Stimulated activated CD4-positive, alpha-beta T cell treated with anti-CD3 and anti-CD28 coated beads, Interleukin-15, amount 100 ng/mL, for 24 hours (primary cell): ENCODE data around the gene GLT1D1.

Experiments used
- DNase-seq: peaks from one replicate; pipeline ENCODE4 v3.0.0-alpha.2; 2020

The GLT1D1 gene

DNA sequence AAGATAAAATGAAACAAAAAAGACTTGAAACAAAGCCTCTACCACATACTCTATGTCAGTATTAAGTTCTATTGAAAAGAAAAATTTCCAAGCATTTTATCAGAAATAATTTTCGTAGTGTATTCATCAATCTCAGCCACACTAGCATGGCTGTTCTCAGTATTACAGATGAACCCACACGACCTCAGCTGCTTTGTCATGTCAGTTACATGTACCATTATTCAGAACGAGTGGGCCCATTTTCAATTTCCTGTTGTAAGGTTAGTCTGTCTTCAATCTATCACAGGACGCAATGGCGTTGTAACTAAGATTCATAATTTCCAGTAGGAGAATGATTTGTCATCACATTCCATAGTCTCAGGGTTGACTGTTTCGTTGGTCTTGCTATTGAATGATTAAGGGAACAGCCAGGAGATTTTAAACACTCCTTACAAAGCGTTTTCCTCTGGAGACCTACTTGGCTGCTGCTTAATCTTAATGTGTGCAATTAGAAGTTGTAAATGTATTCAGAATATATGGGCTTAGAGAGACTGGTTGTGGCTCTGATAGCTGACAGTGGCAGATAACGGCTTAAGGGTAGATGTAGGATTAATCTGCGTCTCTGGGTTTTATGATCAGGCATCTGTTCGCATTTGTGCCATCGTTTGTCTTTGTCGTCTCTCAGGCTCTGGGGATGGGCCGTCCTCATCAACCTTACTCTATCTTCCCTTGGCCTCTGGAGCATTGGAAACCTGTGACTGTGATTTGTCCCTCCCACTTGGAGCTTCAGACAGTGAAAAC, 65.4 kb downstream of the GLT1D1 start:
- DNase-seq: peak; percentile 18

DNA sequence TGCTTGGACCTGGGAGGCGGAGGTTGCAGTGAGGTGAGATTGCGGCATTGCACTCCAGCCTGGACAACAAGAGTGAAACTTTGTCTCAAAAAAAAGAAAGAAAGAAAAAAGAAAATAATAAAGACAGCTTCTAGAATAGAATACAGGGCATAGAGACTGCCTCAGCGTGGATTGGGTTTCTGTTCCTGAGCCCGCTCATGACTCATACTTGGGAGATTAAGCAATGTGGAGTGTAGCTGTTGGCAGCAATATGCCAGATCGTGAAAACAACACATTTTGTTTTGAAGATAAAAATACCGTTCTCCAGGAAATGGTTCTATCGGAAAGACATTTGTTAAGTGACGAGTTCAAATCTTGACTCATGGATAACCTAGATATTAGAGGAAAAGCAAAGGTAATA, 67.2 kb downstream of the GLT1D1 start:
- no peak for DNase-seq

DNA sequence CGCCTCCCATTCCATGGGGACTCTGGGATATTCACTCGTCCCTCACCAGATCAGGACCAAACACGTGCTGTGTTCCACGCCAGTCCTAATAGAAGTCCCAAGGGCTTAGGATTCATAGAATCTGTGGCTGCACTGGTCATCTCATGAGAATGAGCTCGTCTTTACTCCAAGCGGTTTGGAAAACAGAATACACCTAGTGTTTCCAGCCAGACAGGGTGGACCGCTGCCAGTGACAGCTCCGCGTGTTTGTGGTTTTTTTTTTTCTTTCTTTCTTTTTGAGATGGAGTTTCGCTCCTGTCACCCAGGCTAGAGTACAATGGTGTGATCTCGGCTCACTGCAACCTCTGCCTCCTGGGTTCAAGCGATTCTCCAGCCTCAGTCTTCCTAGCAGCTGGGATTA, 75.1 kb downstream of the GLT1D1 start:
- no peak for DNase-seq

GRCh38 chr12:128929057-128929456, 75.8 kb downstream of the GLT1D1 start:
- DNase-seq: no peak

DNA sequence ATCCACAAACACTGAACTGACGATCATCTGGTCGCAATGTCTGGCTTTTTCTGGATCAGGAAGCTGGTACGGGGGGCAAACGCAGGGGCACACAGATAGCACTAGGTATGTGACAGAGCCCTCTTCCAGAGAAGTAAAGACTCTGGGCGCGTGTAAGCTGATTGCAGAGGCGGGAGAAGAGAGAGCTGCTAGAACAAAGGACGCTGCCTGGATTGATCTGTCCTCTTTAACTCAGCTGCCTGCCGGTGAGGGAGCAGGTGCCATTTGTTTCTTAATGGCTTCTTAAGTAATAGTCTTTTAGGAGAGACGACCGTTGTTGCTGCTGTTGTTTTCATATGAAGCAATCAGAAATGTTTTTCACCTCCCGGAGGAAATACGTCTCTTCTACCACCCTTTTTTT, 77.3 kb downstream of the GLT1D1 start:
- DNase-seq: no peak

GRCh38 chr12:128932521-128932920, 79.2 kb downstream of the GLT1D1 start:
- DNase-seq: no peak

DNA sequence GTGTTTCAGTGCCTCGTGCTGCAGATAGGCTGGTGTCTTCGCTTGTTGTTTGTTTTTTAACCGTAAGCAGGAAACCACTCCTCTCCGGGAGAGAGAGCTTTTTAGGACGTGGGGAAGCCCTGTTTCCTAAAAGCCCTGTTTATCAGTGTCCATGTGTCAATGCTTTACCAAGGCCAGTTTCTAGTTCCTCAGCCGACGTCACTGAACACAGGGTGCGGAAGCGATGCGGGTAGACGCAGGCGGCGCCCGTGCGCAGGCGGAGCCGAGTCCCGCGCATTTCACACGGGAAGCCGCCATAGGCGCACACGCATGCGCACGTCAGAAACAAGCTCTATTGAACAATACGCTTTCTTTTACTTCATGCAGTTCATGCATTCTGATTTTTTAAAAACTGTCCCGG, 79.8 kb downstream of the GLT1D1 start:
- no peak for DNase-seq

DNA sequence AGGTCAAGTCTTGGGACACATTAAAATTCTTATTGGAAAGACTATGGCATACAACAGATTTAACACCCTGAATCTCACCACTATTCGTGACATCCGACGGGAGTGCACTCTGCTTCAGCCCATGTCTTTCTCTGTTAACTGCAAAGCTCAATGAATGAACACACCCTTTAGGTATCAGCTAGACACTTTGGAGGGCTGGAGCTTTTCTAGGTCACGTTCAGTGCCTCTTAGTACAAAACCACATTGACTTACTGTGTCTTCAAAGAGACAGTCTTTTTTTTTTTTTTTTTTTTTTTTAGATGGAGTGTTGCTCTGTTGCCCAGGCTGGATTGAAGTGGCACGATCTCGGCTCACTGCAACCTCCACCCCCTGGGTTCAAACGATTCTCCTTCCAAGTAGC, 80.6 kb downstream of the GLT1D1 start:
- DNase-seq: no peak

GRCh38 chr12:128938886-128939285, 85.6 kb downstream of the GLT1D1 start:
- DNase-seq: no peak

DNA sequence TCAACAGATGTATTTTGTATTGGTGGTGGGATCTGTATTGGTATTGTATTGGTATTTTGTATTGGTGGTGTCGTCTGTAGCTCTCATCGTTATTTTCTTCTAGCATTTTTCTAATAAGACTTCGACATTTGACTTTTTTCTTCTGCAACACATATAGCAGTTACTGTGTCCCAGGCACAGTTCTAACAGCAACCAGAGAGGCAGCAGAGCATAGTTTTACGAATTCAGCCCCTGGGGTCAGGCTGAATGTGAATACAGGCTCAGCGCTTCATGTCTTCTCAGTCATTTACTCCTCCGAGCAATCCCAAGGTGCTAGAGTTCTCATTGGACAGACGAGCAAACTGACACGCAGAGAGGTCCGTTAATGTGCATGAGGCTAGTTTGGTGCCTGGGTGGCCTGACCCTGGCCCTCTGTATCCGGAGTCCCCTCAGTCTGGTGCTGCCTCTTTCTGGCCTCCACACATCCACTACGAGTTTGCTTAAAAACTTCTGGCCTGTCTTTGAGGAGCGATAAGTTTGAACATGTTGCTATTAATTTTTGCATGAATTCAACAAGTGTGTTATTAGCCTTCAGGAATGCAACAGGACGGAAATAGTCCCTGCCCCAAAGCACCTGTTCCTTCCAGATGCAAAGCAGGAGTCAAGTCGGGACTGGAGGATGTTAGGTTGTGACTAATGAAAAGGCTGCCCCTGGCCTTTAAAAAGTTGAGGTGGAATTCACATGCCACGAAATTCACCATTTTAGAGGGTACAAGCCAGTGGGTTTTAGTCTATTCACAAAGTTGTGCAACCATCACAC, 87.0 kb downstream of the GLT1D1 start:
- DNase-seq: no peak

- DNase-seq: no peak
These were observed 87.7 kb downstream of the GLT1D1 start for GRCh38 chr12:128940974-128941373.

DNA sequence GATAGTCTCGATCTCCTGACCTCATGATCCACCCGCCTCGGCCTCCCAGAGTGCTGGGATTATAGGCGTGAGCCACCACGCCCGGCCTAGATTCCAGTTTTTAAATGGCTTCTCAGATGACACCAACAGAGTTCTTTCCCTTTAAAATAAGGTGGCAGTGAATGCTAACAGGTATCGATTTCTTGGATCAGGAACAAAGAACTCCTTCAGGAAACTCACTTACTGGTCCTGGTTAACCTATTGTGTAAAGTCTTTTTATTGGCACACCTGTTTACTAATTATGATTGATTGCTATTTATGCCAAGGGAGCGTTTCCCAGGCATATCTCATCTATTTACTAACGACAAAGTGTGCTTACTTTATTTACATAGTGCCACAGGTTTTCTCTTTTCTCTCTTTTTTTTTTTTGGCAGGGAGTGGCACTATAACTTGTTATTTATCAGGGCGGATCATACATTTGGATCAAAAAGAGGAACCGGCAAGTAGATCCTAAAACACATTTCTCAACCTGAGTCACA, 89.7 kb downstream of the GLT1D1 start:
- DNase-seq: no peak

DNA sequence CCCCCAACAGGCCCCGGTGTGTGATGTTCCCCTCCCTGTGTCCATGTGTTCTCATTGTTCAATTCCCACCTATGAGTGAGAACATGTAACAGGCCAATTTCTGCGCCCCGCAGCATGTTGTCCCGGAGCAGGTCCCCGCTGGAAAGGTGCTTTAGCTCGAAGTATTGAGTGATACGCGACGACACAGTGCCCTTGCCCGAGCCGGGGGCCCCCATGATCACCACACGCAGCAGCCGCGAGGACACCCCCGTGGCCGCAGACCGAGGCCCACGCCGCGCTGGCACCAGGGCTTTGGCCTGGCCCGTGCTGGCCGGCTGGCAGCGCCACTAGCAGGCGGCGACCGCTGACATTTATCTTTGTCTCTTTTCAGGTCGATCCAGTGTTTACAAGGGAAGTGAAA, 91.7 kb downstream of the GLT1D1 start:
- no peak for DNase-seq

DNA sequence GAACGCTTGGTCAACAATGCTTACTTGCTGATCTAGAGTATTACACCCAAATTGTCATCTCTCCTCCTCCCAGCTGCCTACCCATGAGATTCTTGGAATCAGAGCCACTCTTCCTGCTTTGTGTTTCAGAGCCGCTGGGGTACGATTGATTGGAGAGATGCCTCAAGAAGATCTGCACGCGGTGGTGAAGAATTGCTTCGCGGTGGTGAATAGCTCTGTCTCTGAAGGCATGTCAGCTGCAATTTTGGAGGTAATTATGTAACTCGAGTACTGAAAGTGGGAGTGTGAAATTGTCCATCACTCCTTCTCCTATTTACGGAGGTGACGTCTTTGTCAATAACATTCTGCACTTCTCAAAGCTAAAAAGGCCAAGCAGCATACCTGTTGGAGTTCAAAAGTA, 93.9 kb downstream of the GLT1D1 start:
- no peak for DNase-seq

GRCh38 chr12:128949086-128949485, 95.8 kb downstream of the GLT1D1 start:
- no peak for DNase-seq

DNA sequence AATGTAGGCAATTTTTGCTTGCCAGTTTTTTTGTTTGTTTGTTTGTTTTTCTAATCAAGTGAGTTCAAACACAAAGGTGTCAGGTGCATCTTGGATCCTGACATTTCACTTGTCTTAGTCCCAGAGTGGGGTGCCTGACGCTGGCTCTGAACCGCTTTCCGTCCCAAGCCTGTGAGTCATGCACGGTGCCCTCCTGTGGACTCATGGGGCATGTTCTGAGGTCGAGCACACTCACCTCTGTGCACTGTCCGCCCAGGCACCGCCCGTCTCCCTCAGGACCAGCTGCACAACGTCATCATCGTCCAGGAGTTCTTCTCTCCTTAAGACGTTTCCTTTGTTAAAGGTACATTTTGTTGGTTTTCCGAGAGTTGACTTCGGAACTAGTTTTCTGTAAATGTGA, 98.2 kb downstream of the GLT1D1 start:
- DNase-seq: no peak

GRCh38 chr12:128956755-128957154, 103.5 kb downstream of the GLT1D1 start:
- no peak for DNase-seq

- DNase-seq: no peak
These were observed 106.6 kb downstream of the GLT1D1 start for GRCh38 chr12:128959901-128960300.

DNA sequence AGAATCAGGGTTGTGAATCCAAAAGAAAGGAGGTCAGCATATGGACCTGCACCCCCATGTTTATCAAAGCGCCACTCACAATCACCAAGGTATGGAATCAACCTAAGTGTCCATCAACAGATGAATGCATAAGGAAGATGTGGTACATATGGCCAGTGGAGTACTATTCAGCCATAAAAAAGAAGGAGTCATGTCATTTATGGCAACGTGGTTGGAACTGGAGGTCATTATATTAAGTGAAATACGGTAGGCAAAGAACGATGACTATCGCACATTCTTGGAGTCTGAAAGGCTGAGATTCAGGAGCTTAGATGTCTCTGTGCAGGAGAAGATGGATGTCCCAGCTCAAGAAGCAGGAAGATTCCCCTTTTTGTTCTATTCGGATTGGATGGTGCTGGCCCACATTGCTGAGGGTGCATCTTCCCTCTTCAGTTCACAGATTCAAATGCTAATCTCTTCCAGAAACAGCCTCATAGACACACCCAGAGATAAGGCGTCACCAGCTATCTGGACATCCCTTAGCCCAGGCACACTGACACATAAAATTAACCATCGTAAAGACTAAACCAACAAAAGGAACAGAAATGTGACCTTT, 108.1 kb downstream of the GLT1D1 start:
- DNase-seq: no peak

- DNase-seq: no peak
These were observed 108.7 kb downstream of the GLT1D1 start for GRCh38 chr12:128961957-128962356.

DNA sequence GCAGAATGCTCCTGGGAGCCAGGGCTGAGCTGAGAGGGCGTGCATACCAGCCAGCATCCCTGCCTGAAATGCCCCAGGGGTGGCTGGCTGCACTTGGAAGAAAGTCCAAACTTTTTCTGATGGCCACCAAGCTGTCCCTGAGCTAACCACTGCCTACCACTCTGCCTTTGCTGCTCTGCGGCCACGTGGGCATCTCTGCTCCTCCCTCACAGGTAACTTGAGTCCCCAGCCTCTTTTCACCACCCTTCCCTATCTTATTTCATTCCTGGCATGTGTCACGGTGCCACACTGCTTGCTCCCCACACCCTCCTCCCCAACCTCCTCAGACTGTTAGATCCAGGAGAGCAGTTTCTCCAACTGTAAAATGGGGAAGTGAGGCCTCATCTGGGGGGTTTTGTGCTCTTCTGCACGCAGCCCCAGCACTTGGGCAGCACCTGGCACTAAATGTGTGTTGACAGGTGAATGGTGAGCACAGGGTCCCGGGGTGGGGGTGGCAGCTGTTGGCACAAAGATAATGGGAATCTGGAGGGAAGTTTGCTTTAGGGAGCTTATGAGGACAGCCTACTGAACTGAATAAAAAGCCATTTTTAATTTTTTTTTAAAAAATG, 113.0 kb downstream of the GLT1D1 start:
- no peak for DNase-seq

GRCh38 chr12:128968668-128969067, 115.4 kb downstream of the GLT1D1 start:
- no peak for DNase-seq

DNA sequence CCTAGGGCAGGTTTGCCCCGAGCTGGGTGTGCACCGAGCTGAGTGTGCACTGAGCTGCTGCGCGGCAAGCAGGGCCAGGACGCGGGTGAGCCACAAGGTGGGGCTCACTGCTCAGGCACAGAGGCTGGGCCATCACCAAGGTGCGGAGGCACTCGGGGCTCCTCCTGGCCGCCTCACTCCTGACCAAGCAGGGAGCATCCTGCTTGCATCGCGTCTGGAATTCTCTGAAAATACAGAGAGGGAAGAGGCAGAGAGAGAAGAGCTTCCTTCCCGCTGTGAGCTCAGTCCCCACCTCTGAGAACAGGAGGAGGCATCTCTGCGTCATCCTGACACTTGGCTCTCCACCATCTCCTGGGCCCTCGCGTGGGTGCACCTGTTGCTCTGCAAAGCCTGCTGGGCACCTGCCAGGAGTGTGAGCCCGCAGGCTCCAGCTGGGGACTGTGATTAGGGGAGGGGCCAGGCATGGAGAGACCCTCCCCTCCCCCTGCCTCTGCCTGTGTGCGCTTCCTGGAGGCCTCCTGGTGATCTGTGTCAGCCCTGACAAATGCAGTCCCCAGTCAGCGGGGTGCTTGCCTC, 116.3 kb downstream of the GLT1D1 start:
- peak; percentile 46 for DNase-seq
